T-helper 2 cell treated with Interferon-gamma antibody and Interleukin-4, amounts not matched to agents 100 ng/mL and 5 ng/mL, for 36 hours (primary cell): Measurements from ENCODE around the gene TMEM109. TPM values are rescaled to one million over a fixed set of nuclear protein-coding genes. Genes with fewer than 3 reads are reported as not detected.

Experiments used
- intact Hi-C: fragments of 100-400 bp; cut with micrococcal nuclease; formaldehyde crosslinking; loops from one replicate; pipeline ENCODE4 v1.15.1; 2023
- total RNA-seq: library from RNA; stranded (reverse); gene quantifications from 2 replicates; pipeline ENCODE4 v1.2.3, GENCODE V29; 2022

The TMEM109 gene, protein sequence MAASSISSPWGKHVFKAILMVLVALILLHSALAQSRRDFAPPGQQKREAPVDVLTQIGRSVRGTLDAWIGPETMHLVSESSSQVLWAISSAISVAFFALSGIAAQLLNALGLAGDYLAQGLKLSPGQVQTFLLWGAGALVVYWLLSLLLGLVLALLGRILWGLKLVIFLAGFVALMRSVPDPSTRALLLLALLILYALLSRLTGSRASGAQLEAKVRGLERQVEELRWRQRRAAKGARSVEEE
- total RNA-seq, result 132 TPM in 2 replicates

DNA sequence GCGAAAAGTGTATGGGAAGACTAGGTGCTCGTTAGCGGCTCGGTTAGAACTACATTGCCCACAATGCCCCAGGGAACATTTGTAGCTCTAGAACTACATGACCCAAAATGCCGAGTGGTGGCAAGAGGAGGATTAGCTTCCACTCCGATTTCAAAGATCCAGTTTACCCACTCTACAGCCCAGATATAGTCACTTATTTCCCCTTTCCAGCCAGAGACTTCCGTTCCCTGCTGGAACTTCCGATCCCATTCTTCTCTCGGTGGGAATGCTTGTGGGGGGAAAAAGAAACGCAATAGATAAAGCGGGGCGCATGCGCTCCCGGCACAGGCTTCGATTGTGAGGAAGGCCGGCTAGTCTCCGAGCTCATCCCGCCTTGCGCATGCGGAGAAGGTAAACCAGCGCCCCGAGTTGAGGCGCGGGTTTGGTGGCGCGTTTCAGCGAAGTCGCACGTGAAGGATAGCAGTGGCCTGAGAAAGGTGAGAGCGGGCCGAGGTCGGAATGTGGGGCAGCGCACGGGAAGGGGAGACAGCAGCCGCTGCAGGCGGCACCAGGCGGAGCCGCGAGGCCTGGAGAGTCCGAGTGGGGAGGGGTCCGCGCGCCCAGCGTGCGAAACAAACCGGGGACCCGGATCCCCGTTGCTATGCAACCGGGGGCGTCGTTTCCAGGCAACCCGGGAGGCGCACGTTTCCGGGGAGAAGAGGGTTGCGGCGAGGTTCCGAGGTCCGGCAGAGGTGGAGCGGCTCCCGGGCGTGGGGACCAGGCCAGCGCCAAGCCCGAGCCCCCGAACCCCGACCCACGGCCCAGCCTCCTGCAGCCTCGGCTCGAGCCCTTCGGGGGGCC lies at the start of gene TMEM109:
TSS of gene TMEM109 (plus strand) at position 366 of the 840 bp plus-strand sequence. CDS start 5,536 bp downstream, outside the sequence.
- intact Hi-C loops, result loop anchor here (2.0 to 10.0 kb wide), 4 partner anchors 57 to 511 kb away; partner anchors contain the start of genes CCDC86, CD6, CPSF7 and DDB1

DNA sequence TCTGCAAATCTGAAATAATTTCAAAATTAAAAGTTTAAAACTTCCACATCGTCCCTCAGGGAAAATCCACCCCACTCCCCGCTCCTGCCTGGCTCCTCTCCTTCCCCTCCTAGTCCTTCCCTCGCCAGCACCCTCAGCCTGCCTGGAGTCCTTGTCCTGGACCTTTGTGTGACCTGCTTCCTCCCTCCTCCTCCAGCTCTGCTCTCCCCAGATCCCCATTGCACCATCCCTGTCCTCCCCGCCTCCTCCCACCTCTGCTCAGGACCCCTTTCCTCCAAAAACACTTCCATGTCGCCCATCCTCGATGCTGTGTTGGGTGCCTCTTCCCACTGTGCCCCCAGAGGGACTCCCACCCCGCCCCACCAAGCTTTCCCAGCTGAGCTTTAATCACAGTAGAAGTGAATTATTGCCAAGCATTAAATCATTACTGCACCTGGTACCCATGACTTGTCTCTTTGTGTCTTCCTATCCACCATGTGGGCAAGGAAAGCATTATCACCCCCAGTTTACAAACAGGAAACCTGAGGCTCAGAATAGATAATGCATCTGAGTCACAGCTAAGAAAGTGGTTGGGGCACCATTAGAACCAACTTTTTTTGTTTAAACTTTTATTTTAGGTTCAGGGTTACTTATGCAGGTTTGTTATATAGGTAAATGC lies 49.0 kb upstream of the TMEM109 start:
- intact Hi-C loops, result no loop called here

GRCh38 chr11:60866911-60867870 lies 46.8 kb upstream of the TMEM109 start, which contains the start of gene ZP1:
Gene ZP1 (plus strand): TSS chr11:60867542. CDS start chr11:60867562, 20 bp downstream.
- intact Hi-C loops, result no loop called here

- intact Hi-C loops, result no loop called here
Measured at GRCh38 chr11:60867871-60868681, 45.9 kb upstream of the TMEM109 start.

GRCh38 chr11:60868682-60869450 lies 45.1 kb upstream of the TMEM109 start:
- intact Hi-C loops, result no loop called here

DNA sequence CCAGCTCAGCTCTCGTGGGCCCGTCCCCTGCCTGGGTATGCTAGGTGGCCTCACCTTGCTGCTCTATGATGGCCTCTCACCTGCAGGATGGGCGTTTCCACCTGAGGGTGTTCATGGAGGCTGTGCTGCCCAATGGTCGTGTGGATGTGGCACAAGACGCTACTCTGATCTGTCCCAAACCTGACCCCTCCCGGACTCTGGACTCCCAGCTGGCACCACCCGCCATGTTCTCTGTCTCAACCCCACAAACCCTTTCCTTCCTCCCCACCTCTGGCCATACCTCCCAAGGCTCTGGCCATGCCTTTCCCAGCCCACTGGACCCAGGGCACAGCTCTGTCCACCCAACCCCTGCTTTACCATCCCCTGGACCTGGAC lies 44.5 kb upstream of the TMEM109 start:
- intact Hi-C loops, result no loop called here

- intact Hi-C loops, result loop anchor here (5.0 kb wide), 1 partner anchor 38 kb away; no protein-coding TSS in a partner anchor
Measured at GRCh38 chr11:60870276-60870675, 43.7 kb upstream of the TMEM109 start.

- intact Hi-C loops, result loop anchor here (5.0 kb wide), 1 partner anchor 39 kb away; no protein-coding TSS in a partner anchor
Measured at GRCh38 chr11:60870733-60871377, 43.1 kb upstream of the TMEM109 start.

GRCh38 chr11:60871378-60872061 lies 42.4 kb upstream of the TMEM109 start:
- intact Hi-C loops, result loop anchor here (5.0 kb wide), 1 partner anchor 39 kb away; no protein-coding TSS in a partner anchor

GRCh38 chr11:60872124-60872960 lies 41.6 kb upstream of the TMEM109 start:
- intact Hi-C loops, result loop anchor here (5.0 kb wide), 1 partner anchor 40 kb away; no protein-coding TSS in a partner anchor

DNA sequence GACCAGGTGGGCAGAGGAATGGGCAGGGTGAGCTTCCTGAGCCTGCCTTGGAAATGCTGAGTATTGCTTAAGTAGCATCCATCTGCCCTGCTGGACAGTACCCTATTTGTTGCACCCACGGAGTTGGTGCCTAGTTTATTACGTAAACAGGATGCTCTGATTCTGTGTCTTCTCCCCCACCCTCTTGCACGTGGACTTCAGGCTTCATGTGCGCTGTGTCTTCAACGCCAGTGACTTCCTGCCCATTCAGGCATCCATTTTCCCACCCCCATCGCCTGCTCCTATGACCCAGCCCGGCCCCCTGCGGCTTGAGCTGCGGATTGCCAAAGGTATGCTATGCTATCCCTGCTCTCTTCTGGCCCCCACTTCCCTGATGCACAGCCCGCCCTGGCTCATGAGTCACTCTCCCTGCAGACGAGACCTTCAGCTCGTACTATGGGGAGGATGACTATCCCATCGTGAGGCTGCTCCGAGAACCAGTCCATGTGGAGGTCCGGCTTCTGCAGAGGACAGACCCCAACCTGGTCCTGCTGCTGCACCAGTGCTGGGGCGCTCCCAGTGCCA lies 40.9 kb upstream of the TMEM109 start:
- intact Hi-C loops, result loop anchor here (5.0 kb wide), 1 partner anchor 41 kb away; no protein-coding TSS in a partner anchor

DNA sequence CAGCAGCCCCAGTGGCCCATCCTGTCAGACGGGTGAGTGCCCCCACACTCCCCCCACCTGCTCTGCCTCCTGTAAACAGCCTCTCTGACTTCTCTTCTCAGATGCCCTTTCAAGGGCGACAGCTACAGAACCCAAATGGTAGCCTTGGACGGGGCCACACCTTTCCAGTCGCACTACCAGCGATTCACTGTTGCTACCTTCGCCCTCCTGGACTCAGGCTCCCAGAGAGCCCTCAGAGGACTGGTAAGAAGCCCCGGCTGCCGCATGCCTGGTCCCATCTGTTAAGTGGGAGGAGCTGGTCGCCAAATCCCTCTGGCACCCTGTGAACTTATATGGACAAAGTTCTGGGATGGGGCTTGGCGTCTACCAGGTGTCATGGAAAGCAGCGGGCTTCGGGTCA lies 40.4 kb upstream of the TMEM109 start:
- intact Hi-C loops, result loop anchor here (5.0 kb wide), 1 partner anchor 41 kb away; no protein-coding TSS in a partner anchor

DNA sequence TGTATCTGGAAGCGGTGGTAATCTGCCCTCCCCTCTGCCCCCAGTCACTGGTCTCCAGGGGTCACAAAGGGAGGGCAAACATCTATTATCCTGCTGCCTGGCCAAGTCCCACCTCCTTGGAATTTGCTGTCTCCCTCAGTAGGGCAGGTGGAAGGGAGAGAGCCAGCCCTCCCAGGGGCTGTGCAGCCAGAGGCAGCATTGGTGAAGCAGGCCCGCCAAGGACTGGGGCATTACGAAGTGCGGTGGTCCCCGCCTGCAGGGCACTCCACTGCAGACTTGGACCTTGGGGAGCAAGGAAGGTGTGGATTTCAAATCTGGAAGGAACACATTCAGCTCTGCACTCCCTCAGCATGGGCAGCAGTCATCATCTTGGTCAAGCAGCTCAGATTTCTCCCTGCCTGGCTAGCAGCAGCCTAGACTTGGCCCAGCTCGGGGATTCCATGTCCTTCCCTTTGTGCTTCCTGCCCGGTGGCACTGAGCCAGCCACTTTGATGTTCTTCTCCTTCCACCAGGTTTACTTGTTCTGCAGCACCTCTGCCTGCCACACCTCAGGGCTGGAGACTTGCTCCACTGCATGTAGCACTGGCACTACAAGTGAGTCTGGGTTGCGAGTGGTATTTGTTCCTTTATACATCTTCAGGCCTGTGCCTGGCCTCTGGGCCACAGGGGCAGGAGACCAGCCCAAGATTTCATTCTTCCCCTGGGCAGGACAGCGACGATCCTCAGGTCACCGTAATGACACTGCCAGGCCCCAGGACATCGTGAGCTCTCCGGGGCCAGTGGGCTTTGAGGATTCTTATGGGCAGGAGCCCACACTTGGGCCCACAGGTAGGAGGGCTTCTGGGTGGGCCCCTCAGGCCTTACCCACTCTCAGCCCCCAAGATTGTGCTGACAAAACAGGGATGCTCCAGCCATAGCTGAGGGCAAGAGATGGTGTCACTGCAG lies 39.3 kb upstream of the TMEM109 start:
- intact Hi-C loops, result loop anchor here (5.0 kb wide), 1 partner anchor 42 kb away; no protein-coding TSS in a partner anchor

DNA sequence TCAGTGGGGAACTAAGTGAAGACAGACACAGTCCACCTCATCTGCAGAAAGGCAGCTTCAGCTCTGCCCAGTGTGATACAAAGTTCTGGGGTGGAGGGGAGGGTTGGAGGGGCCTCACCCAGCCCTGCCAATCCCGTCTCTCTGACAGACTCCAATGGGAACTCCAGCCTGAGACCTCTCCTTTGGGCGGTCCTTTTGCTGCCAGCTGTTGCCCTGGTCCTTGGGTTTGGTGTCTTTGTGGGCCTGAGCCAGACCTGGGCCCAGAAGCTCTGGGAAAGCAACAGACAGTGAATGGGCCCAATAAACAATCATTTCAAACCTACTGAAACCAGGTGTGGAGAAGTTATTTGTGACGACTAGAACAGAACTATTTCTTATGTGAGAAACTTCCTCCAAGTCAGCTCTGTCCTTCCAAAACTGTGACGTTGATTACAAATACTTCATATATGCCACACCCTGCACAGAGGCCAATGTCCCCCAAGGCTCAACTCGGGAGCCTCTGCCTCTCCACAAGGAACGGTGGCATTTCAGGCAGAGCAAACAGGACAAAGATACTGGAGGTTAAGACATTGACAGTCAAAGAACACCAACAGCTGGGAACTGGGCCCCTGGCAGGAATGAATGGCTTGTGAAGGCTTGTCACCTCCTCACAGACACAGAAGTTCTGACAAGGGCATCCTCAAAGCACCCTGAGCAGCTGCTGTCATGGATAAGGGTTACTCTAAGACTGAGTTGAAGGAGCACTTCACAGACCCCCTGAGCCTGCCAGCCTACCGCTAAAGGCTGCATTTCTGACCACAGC lies 38.4 kb upstream of the TMEM109 start:
- intact Hi-C loops, result no loop called here
